HEK293T (cell line): ENCODE data around the gene SATB2.

Source experiments
- ARNT ChIP-seq: fragments of 450-650 bp; IDR thresholded peaks from 2 replicates; pipeline ENCODE4 v1.6.1; 2017; ENCODE audit warnings: mild to moderate bottlenecking
- BHLHE40 ChIP-seq: fragments of 450-650 bp; IDR thresholded peaks from 2 replicates; pipeline ENCODE4 v1.6.1; 2016; ENCODE audit warnings: mild to moderate bottlenecking, moderate library complexity, borderline replicate concordance
- ELF4 ChIP-seq: fragments of 450-650 bp; IDR thresholded peaks from 2 replicates; pipeline ENCODE4 v1.6.1; 2017; ENCODE audit warnings: antibody characterized with exemption
- FOXA1 ChIP-seq: fragments of 450-650 bp; IDR thresholded peaks from 2 replicates; pipeline ENCODE4 v1.6.1; 2016; ENCODE audit warnings: mild to moderate bottlenecking
- FOXK2 ChIP-seq: fragments of 450-650 bp; IDR thresholded peaks from 2 replicates; pipeline ENCODE4 v1.6.1; 2016; ENCODE audit warnings: mild to moderate bottlenecking
- FOXM1 ChIP-seq: fragments of 450-650 bp; IDR thresholded peaks from 2 replicates; pipeline ENCODE4 v1.6.1; 2017; ENCODE audit warnings: mild to moderate bottlenecking, borderline replicate concordance
- LEF1 ChIP-seq: fragments of 450-650 bp; IDR thresholded peaks from 2 replicates; pipeline ENCODE4 v1.6.1; 2017; ENCODE audit warnings: mild to moderate bottlenecking, borderline replicate concordance
- SP1 ChIP-seq: fragments of 450-650 bp; IDR thresholded peaks from 2 replicates; pipeline ENCODE4 v1.6.1; 2017
- ZNF384 ChIP-seq: fragments of 450-650 bp; IDR thresholded peaks from 2 replicates; pipeline ENCODE4 v1.6.1; 2016
- TF ChIP-seq, protein P1 (sequence below): fragments of 450-650 bp; IDR thresholded peaks from 2 replicates; pipeline ENCODE4 v1.6.1; 2016

DNA sequence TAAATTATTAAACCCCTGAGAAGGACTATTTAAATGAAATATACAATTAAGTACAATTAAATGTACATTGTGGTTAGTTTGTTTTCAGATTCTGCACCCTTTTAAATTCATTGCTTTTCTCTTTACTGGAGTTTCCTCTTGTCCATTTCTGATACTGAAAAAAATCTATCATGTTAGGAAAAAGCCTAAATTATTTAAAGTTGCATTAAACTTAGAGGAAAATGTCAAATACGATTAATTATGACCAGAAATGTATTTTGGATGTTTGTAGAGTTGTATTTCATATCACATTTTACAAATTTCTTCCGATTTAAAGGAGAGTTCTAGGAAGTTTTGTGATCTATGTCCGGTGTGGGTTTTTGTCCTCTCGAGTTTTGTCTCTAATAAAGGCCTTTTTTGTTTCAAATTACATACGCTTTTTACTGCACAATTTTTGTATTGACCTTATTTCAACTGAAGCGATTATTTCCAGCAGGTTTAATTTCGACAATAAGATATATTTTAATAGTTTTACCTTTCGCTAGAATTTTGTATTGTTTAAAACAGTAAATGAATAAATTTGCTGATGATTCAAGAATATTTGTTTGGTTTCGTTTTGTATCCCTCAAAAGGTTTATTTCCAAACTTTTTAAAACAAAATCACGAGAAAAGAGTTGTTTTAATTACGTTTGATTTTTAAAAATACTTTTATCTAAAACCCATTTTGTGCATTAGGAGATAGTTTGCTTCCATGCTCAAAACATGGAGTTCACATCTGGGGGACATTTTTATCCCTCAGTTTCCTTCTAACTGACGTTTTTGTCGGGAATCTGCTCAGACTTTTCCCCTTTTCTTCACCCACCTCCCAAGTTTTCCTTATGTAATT is 3.3 kb upstream of the SATB2 start:
- TF ChIP-seq FOXM1 (no peak), ARNT (no peak), FOXK2 (no peak), BHLHE40 (no peak), SP1 (no peak), FOXA1 (no peak), LEF1 (no peak), ZNF384 (no peak), ELF4 (no peak)
- TF ChIP-seq, protein P1, sequence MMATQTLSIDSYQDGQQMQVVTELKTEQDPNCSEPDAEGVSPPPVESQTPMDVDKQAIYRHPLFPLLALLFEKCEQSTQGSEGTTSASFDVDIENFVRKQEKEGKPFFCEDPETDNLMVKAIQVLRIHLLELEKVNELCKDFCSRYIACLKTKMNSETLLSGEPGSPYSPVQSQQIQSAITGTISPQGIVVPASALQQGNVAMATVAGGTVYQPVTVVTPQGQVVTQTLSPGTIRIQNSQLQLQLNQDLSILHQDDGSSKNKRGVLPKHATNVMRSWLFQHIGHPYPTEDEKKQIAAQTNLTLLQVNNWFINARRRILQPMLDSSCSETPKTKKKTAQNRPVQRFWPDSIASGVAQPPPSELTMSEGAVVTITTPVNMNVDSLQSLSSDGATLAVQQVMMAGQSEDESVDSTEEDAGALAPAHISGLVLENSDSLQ = no peak
